Middle frontal gyrus (tissue), 1 donor: ENCODE data around the gene TEX12.
"Not testable (repeated sequence)": the region's sequence is repeated elsewhere in the genome, so short reads cannot be mapped to it uniquely, and the experiment has no call there.

Source experiments
- DNase-seq: peaks from one replicate; pipeline ENCODE4 v3.0.0-alpha.2; 2015; ENCODE audit warnings: low spot score; ENCODE audit errors: extremely low spot score

TEX12 gene

DNA sequence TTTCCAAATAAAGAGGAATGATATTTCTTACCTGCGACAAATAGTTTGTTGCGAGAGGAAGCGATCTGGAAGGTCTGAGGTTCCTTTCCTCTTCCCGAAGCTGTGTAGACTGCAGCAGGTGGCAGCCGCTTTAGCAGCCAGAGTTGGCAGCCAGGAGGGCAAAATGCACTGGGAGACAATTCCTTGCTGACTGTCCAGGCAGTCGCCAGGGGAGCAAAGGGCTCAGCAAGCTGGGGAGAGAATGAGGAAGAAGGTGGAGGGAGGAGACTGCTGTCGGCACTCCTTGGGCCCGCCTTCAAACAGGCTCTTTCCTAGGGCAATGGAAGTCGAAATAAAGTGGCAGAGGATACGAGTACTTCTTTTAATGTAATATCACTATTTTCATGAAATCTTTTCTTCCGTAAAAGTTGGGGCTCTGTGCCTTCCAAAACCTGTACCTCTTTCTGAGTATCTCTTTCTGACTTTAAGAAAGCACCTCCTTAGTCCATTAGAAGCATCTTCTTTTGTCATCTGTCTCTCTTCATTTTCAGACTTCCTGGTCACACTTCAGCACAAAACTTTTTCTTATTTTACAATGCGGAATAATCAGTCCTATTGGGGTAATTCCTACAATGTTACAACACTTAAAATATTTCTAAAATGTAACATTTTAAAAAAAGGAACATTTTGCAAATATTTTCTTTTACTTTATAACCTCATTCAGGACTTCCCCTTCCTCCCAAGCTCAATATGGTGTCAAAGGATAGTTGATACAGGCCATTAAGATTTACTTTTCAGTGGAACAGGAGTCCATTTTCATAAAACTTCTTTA, 3.1 kb upstream of the TEX12 start, which contains the start of gene IL18:
Gene IL18, minus strand, starts transcription at position 220 of the 811 bp plus-strand sequence. CDS start 9,041 bp downstream, outside the sequence.
- no peak for DNase-seq

DNA sequence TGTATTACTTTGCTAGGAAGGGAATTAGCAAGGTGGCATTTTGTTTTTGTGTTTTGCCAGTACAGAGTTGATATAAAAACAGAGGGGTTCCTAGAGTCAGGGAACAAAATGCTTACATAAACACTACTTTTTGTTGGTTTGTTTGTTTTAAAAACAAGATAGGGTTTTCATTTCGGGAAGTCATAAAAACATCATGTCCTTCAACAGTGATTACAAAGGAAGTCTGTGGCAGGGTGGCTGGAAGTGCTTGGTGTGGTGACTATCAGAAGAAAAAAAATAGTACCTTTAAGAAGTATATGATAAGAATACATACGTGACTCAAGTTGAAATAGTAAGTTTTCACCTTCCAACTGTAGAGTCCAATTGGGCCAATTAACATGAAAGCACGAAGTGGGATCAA, 2.1 kb upstream of the TEX12 start:
- DNase-seq: no peak

DNA sequence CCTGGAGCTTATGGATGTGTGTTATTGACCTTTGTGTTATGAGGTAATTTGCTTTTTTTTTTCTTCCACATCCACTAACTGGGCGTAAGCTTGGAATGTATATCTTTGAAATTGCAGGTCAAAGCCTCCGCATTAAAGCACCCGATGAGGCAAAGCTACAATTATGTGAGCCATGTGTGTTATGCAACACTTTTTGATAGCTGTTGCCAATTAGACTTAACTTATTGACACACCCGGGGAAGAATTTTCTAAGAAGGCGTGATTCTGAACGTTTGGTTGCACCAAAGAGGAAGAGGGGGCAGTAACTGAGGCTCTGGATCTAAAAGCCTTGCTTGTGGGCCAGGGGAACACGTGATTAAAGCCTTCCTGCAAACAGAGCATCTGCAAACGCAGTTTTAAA, 610 bp upstream of the TEX12 start:
- DNase-seq: no peak

- no peak for DNase-seq
Observed at GRCh38 chr11:112172362-112172994, 5.3 kb downstream of the TEX12 start.

DNA sequence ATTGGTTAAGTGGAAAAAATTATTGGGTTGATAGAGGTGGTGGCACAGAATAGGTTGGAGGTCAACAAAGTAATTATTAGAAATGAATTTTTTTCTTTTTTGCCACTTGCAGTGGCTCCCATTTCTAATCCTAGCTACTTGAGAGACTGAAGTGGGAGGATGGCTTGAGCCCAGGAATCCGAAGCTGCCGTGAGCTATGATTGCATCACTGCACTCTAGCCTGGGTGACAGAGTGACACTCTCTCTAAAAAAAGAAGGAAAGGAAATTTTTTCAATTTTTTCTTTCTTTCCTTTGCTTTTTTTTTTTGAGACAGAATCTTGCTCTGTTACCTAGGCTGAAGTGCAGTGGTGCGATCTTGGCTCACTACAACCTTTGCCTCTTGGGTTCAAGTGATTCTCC, 6.0 kb downstream of the TEX12 start:
- no peak for DNase-seq

DNA sequence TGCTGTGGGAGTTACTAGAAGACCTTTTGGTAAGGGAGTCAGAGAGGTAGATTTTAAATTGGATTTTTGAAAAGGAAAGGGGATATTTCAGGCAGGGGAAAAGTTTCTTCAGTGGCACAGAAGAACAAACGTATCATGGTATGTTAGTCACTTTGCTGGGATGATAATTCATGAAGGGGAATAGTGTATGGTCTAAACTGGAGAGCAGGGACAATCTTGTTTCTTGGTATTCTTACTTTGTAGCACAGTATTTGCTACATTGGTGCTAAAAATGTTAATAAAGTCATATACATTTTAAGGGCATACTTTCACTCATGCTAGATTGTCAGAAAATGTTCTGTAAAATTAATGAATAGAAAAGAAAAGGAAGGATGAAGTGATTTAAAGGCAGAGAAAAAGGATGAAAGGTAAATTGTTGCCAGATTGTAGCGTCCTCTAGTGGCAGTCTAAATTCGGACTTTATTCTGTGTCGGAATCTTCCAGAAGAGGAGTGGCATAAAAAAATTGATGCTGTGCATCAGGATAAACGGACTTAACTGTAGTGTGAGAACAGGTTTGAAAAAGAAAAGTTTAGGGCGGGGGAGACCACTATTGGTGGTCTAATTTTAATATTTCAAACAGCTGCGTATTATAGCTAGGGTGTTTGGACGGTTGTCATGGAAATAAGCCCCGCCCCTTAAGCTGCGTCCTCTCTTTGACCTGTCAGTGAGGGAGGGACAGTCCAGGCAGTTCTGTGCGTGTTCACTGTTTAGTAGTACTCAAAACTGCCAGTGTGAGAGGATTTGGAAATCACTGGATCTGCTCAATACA, 7.8 kb downstream of the TEX12 start, which contains the start of gene BCO2:
Gene BCO2, plus strand, starts transcription at position 724 of the 810 bp plus-strand sequence. CDS start 90 bp downstream, outside the sequence.
- DNase-seq: peak; percentile 60

GRCh38 chr11:112175599-112175952, 8.4 kb downstream of the TEX12 start:
- DNase-seq: no peak

- no peak for DNase-seq
Observed at GRCh38 chr11:112176077-112176476, 8.9 kb downstream of the TEX12 start.

DNA sequence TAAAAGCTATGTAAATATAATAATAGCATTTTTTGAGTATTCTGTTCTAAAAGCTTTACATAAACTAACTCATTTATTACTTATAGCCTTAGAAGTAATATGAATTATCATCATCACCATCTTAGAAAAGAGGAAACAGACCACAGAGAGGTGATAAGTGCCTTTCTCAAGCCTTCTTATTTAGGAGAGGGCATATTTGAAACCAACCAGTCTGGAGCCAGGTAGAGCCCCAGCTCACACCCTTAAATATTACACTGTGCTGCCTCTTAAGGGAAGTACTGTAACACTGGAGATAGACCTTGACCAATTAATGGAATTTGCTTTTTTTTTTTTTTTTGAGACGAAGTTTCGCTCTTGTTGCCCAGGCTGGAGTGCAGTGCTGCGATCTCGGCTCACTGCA, 10.4 kb downstream of the TEX12 start:
- DNase-seq: no peak

GRCh38 chr11:112178428-112178827, 11.3 kb downstream of the TEX12 start:
- DNase-seq: no peak

- DNase-seq: no peak
Observed at GRCh38 chr11:112178936-112179335, 11.8 kb downstream of the TEX12 start.

GRCh38 chr11:112179601-112180000, 12.4 kb downstream of the TEX12 start:
- no peak for DNase-seq

GRCh38 chr11:112182867-112183266, 15.7 kb downstream of the TEX12 start:
- DNase-seq: no peak

DNA sequence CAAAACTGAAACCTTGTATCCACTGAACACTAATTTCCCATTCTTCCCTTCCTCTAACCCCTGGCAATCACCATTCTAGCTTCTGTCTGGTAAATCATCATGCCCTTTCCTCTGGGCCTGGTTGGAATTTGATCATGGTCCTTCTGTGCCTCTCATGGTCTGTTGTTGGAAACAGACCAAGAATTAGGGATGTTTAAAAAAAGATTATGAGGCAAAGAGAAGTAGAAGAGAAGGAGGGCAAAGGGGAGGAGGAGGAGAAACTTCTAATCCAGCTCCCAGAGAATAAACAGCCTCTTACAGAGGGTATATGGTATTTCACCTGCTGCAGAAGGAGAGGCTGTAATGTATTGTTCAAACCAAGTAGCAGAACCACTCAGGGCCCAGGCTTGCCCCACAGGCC, 18.7 kb downstream of the TEX12 start:
- DNase-seq: no peak

- DNase-seq: no peak
Observed at GRCh38 chr11:112186304-112186703, 19.1 kb downstream of the TEX12 start.

GRCh38 chr11:112195113-112195512, 27.9 kb downstream of the TEX12 start:
- DNase-seq: not testable (repeated sequence)

DNA sequence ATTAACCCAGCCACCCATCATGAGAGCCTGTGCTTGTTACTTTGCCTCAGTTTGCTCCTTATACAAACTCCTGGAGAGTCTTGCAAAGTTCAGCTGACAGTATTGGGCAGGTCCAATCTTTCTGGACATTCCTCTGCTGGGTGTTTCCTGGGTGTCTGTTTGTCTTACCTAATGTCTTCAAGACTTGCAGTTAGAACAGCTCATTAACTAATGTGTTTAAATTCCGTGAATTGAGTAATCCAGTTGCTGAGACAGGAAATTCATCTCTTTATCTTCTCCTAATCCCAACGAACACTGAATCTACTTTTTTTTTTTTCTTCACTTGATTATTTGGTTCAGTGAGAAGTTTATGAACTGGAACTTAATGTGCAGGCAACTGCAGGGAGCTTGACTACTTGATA, 28.8 kb downstream of the TEX12 start:
- no peak for DNase-seq

- DNase-seq: no peak
Observed at GRCh38 chr11:112196519-112197087, 29.4 kb downstream of the TEX12 start.

- DNase-seq: not testable (repeated sequence)
Observed at GRCh38 chr11:112199101-112199500, 31.9 kb downstream of the TEX12 start.

DNA sequence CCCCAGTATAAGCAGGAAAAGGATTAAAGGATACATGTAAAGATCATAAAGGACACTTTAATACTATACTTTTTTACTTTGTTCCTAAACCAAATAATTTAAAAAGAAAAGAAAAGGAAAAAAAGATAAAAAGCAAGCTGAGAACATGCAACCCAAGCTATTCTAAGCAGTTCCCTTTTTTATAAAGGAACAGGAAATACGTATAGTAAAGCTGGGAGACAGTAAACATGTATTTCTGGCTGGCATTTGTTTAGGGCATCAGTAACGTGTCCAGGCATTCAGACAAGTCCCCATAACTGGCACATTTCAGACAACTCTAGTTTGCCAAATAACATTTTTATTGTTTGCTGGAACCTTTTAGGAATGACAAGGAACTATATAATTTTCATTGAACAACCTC, 33.1 kb downstream of the TEX12 start:
- no peak for DNase-seq

- DNase-seq: no peak
Observed at GRCh38 chr11:112206071-112206470, 38.9 kb downstream of the TEX12 start.

- DNase-seq: no peak
Observed at GRCh38 chr11:112210890-112211289, 43.7 kb downstream of the TEX12 start.
